Ishikawa (cell line): Measurements from ENCODE around the gene SLC5A2.

Experiments
- EGR1 ChIP-seq: IDR thresholded peaks from 2 replicates; pipeline ENCODE4 v1.6.1; 2012
- EP300 ChIP-seq: IDR thresholded peaks from 2 replicates; pipeline ENCODE4 v1.6.1; 2012; ENCODE audit warnings: borderline replicate concordance
- MAX ChIP-seq: IDR thresholded peaks from 2 replicates; pipeline ENCODE4 v1.6.1; 2012
- NFIC ChIP-seq: IDR thresholded peaks from 2 replicates; pipeline ENCODE4 v1.6.1; 2012
- RAD21 ChIP-seq: IDR thresholded peaks from 2 replicates; pipeline ENCODE4 v1.6.1; 2012; ENCODE audit warnings: low read depth
- TAF1 ChIP-seq: IDR thresholded peaks from 2 replicates; pipeline ENCODE4 v1.6.1; 2012; ENCODE audit warnings: low read depth, mild to moderate bottlenecking
- TEAD4 ChIP-seq: IDR thresholded peaks from 2 replicates; pipeline ENCODE4 v1.6.1; 2012
- YY1 ChIP-seq: IDR thresholded peaks from 2 replicates; pipeline ENCODE4 v1.6.1; 2012; ENCODE audit warnings: low read depth

- no peak for TF ChIP-seq NFIC
- no peak for TF ChIP-seq YY1
- no peak for TF ChIP-seq TAF1
- TF ChIP-seq MAX, result no peak
- TF ChIP-seq EGR1, result no peak
- TF ChIP-seq RAD21, result no peak
- TF ChIP-seq TEAD4, result no peak
- no peak for TF ChIP-seq EP300
Measured at GRCh38 chr16:31507617-31507928, 24.6 kb downstream of the SLC5A2 start.
